Activated T-helper 2 cell treated with anti-CD3 and anti-CD28 coated beads, Interferon-gamma antibody, Interleukin-2, Interleukin-4, amounts not matched to agents 10 μg/mL and 5 μg/mL and 100 μg/mL, durations not matched to agents 14 hours and 24 hours and 36 hours (primary cell): ENCODE measurements around the gene XXYLT1. TPM values are rescaled to one million over a fixed set of nuclear protein-coding genes. Genes with fewer than 3 reads are reported as not detected.
"Not testable (repeated sequence)": the region's sequence is repeated elsewhere in the genome, so short reads cannot be mapped to it uniquely, and the experiment has no call there.

ENCODE experiments used
- DNase-seq: peaks from one replicate; pipeline ENCODE4 v3.0.0; 2021; ENCODE audit warnings: low spot score
- H3K27ac Mint-ChIP-seq: one replicate; pipeline ENCODE4 v1.8.0; 2021; ENCODE audit warnings: mixed read lengths
- H3K27me3 Mint-ChIP-seq: one replicate; pipeline ENCODE4 v1.8.0; 2021; ENCODE audit warnings: low read depth, mixed read lengths
- H3K36me3 Mint-ChIP-seq: one replicate; pipeline ENCODE4 v1.8.0; 2021; ENCODE audit warnings: low read depth, mixed read lengths
- H3K4me1 Mint-ChIP-seq: one replicate; pipeline ENCODE4 v1.8.0; 2021; ENCODE audit warnings: low read depth, mixed read lengths
- H3K4me3 Mint-ChIP-seq: one replicate; pipeline ENCODE4 v1.8.0; 2021; ENCODE audit warnings: low read depth, mild to moderate bottlenecking, moderate library complexity, mixed read lengths
- H3K9me3 Mint-ChIP-seq: one replicate; pipeline ENCODE4 v1.8.0; 2021; ENCODE audit warnings: mixed read lengths
- intact Hi-C: fragments of 100-400 bp; cut with micrococcal nuclease; formaldehyde crosslinking; loops from one replicate; pipeline ENCODE4 v1.15.1; 2023
- total RNA-seq: library from RNA; stranded (reverse); gene quantifications from 2 replicates; pipeline ENCODE4 v1.2.3, GENCODE V29; 2022

The XXYLT1 gene
- total RNA-seq, 1 donor from 2014 or later = 15.8 TPM

GRCh38 chr3:195097331-195098255 is 173.4 kb downstream of the XXYLT1 start:
- no peak overlapping the region for H3K27ac Mint-ChIP-seq
- H3K27me3 Mint-ChIP-seq = no peaks in the 10 kb centered on the region
- no peak for DNase-seq
- H3K9me3 Mint-ChIP-seq = no peaks in the 10 kb centered on the region
- intact Hi-C loops = no loop called here
- no peak overlapping the region for H3K4me3 Mint-ChIP-seq
- H3K36me3 Mint-ChIP-seq = no peaks in the 10 kb centered on the region
- peaks cover 7% of the 10 kb centered on the region for H3K4me1 Mint-ChIP-seq

- no peak for DNase-seq
- Mint-ChIP-seq H3K27ac (no peak overlapping the region), H3K4me3 (no peak overlapping the region), H3K36me3 (no peaks in the 10 kb centered on the region), H3K27me3 (no peaks in the 10 kb centered on the region), H3K9me3 (no peaks in the 10 kb centered on the region), H3K4me1 (peaks cover 7% of the 10 kb centered on the region)
- intact Hi-C loops = no loop called here
These were observed 174.3 kb downstream of the XXYLT1 start for GRCh38 chr3:195096484-195097330.

GRCh38 chr3:195096053-195096452 is 174.9 kb downstream of the XXYLT1 start:
- DNase-seq = no peak
- no peaks in the 10 kb centered on the region for H3K9me3 Mint-ChIP-seq

GRCh38 chr3:195095704-195096036 is 175.3 kb downstream of the XXYLT1 start:
- intact Hi-C loops = no loop called here

More at GRCh38 chr3:195096053-195096452, 174.9 kb downstream of the XXYLT1 start:
- no peaks in the 10 kb centered on the region for H3K27me3 Mint-ChIP-seq
- intact Hi-C loops = no loop called here
- no peak overlapping the region for H3K27ac Mint-ChIP-seq
- H3K4me1 Mint-ChIP-seq = peaks cover 1% of the 10 kb centered on the region
- no peak overlapping the region for H3K4me3 Mint-ChIP-seq
- no peaks in the 10 kb centered on the region for H3K36me3 Mint-ChIP-seq

GRCh38 chr3:195095035-195095703 is 175.8 kb downstream of the XXYLT1 start:
- Mint-ChIP-seq H3K4me1 (no peaks in the 10 kb centered on the region), H3K9me3 (no peaks in the 10 kb centered on the region), H3K36me3 (no peaks in the 10 kb centered on the region), H3K4me3 (no peak overlapping the region), H3K27me3 (peaks cover 4% of the 10 kb centered on the region), H3K27ac (no peak overlapping the region)
- no peak for DNase-seq
- intact Hi-C loops = no loop called here

More at GRCh38 chr3:195095704-195096036, 175.3 kb downstream of the XXYLT1 start:
- H3K27me3 Mint-ChIP-seq = peaks cover 1% of the 10 kb centered on the region
- H3K4me1 Mint-ChIP-seq = no peaks in the 10 kb centered on the region
- H3K27ac Mint-ChIP-seq = no peak overlapping the region
- H3K9me3 Mint-ChIP-seq = no peaks in the 10 kb centered on the region
- no peak for DNase-seq
- no peak overlapping the region for H3K4me3 Mint-ChIP-seq
- H3K36me3 Mint-ChIP-seq = no peaks in the 10 kb centered on the region

- Mint-ChIP-seq H3K36me3 (no peaks in the 10 kb centered on the region), H3K4me1 (no peaks in the 10 kb centered on the region), H3K27ac (no peak overlapping the region), H3K9me3 (no peaks in the 10 kb centered on the region), H3K4me3 (no peak overlapping the region), H3K27me3 (peaks cover 5% of the 10 kb centered on the region)
- intact Hi-C loops = no loop called here
- no peak for DNase-seq
These were observed 176.6 kb downstream of the XXYLT1 start for GRCh38 chr3:195094191-195094921.

- no peak for DNase-seq
- no peak overlapping the region for H3K4me3 Mint-ChIP-seq
- peaks cover 5% of the 10 kb centered on the region for H3K27me3 Mint-ChIP-seq
- H3K36me3 Mint-ChIP-seq = no peaks in the 10 kb centered on the region
- no peak overlapping the region for H3K27ac Mint-ChIP-seq
- intact Hi-C loops = no loop called here
- no peaks in the 10 kb centered on the region for H3K9me3 Mint-ChIP-seq
- no peaks in the 10 kb centered on the region for H3K4me1 Mint-ChIP-seq
These were observed 177.2 kb downstream of the XXYLT1 start for GRCh38 chr3:195093731-195094130.

GRCh38 chr3:195087840-195088601 is 182.9 kb downstream of the XXYLT1 start:
- intact Hi-C loops, DNase-seq, H3K9me3 Mint-ChIP-seq, H3K27ac Mint-ChIP-seq, H3K36me3 Mint-ChIP-seq, H3K27me3 Mint-ChIP-seq, H3K4me3 Mint-ChIP-seq, H3K4me1 Mint-ChIP-seq: not testable (repeated sequence)

GRCh38 chr3:195087328-195087727 is 183.6 kb downstream of the XXYLT1 start:
- Mint-ChIP-seq H3K4me1 (no peaks in the 10 kb centered on the region), H3K27me3 (peaks cover 5% of the 10 kb centered on the region), H3K27ac (no peak overlapping the region), H3K36me3 (no peaks in the 10 kb centered on the region), H3K4me3 (no peak overlapping the region), H3K9me3 (no peaks in the 10 kb centered on the region)
- intact Hi-C loops = no loop called here
- DNase-seq = no peak

- peaks cover 5% of the 10 kb centered on the region for H3K27me3 Mint-ChIP-seq
- no peak for DNase-seq
- no peaks in the 10 kb centered on the region for H3K36me3 Mint-ChIP-seq
- H3K27ac Mint-ChIP-seq = no peak overlapping the region
- H3K4me3 Mint-ChIP-seq = no peak overlapping the region
- intact Hi-C loops = no loop called here
- H3K4me1 Mint-ChIP-seq = no peaks in the 10 kb centered on the region
- no peaks in the 10 kb centered on the region for H3K9me3 Mint-ChIP-seq
These were observed 184.1 kb downstream of the XXYLT1 start for GRCh38 chr3:195086885-195087284.

- H3K4me1 Mint-ChIP-seq = no peaks in the 10 kb centered on the region
- H3K27ac Mint-ChIP-seq = no peak overlapping the region
- no peak overlapping the region for H3K4me3 Mint-ChIP-seq
- no peak for DNase-seq
- no peaks in the 10 kb centered on the region for H3K36me3 Mint-ChIP-seq
- intact Hi-C loops = no loop called here
- peaks cover 5% of the 10 kb centered on the region for H3K27me3 Mint-ChIP-seq
- no peaks in the 10 kb centered on the region for H3K9me3 Mint-ChIP-seq
These were observed 184.6 kb downstream of the XXYLT1 start for GRCh38 chr3:195086341-195086740.
